HepG2 (cell line): ENCODE measurements around the gene LZTR1. TPM values are rescaled to one million over a fixed set of nuclear protein-coding genes. Genes with fewer than 3 reads are reported as not detected.

Experiments
- ATAC-seq: fragments of 200-7000 bp; cut with Tn5 transposase; 3 replicates; pipeline ENCODE4 v1.9.1; 2020; ENCODE audit warnings: mild to moderate bottlenecking, moderate library complexity
- BruUV-seq: library from RNA; stranded (reverse); fragments of 400-500 nt; replicated peaks from 2 replicates; lab custom pipeline; 2021; lab: Mats Ljungman, UMichigan
- CTCF ChIA-PET: fragments of 300-600 bp; formaldehyde crosslinking; extraction: SDS; loops from one replicate; lab custom pipeline; 2021; ENCODE audit warnings: low total read pairs, inconsistent platforms, low intra/inter-chr PET ratio; lab: Yijun Ruan, JAX
- POLR2A ChIA-PET: fragments of 350-600 bp; sonication (Branson Sonifier 250); formaldehyde crosslinking; loops from one replicate; lab custom pipeline; 2020; ENCODE audit warnings: antibody characterized with exemption, inconsistent platforms; lab: Yijun Ruan, JAX
- DNase-seq: peaks from one replicate; pipeline ENCODE4 v3.0.0-alpha.2; 2015; ENCODE audit warnings: low spot score
- FAIRE-seq: peaks from 3 replicates; lab custom pipeline; 2011; peaks lifted over from hg19 to GRCh38; lab: Jason Lieb, UNC
- H2AFZ ChIP-seq: one replicate; pipeline ENCODE4 v1.6.1; 2011; ENCODE audit warnings: low read length, inconsistent platforms
- H3K27ac ChIP-seq: fragments of 300-600 bp; 3 replicates; pipeline ENCODE4 v1.8.0; 2011; ENCODE audit warnings: mixed run types, mild to moderate bottlenecking, mixed read lengths, low read length, inconsistent platforms; ENCODE audit not compliant: insufficient read depth; ENCODE audit errors: extremely low read length
- H3K27me3 ChIP-seq, 2 experiments: fragments of 200-600 bp in 1 of 2; 2 replicates in 1 of 2; 3 replicates in 1 of 2; pipeline versions ENCODE4 v1.6.0 to v1.8.0; 2011; ENCODE audit warnings: low read length in 2 of 2, mild to moderate bottlenecking in 2 of 2, moderate library complexity in 2 of 2, inconsistent platforms in 1 of 2; ENCODE audit not compliant: insufficient read depth in 2 of 2, control insufficient read depth in 1 of 2
- H3K36me3 ChIP-seq, 2 experiments: fragments of 200-600 bp in 1 of 2; replicated peaks in 1 of 2; 2 replicates in 1 of 2; 3 replicates in 1 of 2; pipeline versions ENCODE4 v1.5.1 to v1.8.0; 2011; ENCODE audit warnings: low read length in 2 of 2, inconsistent platforms in 1 of 2; ENCODE audit not compliant: insufficient read depth in 2 of 2, control insufficient read depth in 1 of 2
- H3K4me1 ChIP-seq: 2 replicates; pipeline ENCODE4 v1.5.1; 2012; ENCODE audit warnings: low read length, inconsistent platforms; ENCODE audit not compliant: insufficient read depth
- H3K4me2 ChIP-seq: 2 replicates; pipeline ENCODE4 v1.6.0; 2011; ENCODE audit warnings: low read depth, low read length, inconsistent platforms
- H3K4me3 ChIP-seq, 3 experiments: fragments of 200-600 bp in 1 of 3; sonication (generic), shearing (Covaris generic) in 1 of 3; replicated peaks in 1 of 3; 2 replicates each; pipeline ENCODE4 v1.5.1; 2011 to 2016; ENCODE audit warnings: low read length in 3 of 3, inconsistent platforms in 2 of 3, low read depth in 2 of 3, mild to moderate bottlenecking in 2 of 3, control low read depth in 1 of 3, mixed read lengths in 1 of 3; ENCODE audit not compliant: insufficient read depth in 1 of 3
- H3K79me2 ChIP-seq: one replicate; pipeline ENCODE4 v1.6.1; 2011; ENCODE audit warnings: low read length, inconsistent platforms; ENCODE audit not compliant: insufficient read depth
- H3K9ac ChIP-seq: 2 replicates; pipeline ENCODE4 v1.6.0; 2011; ENCODE audit warnings: mild to moderate bottlenecking, low read depth, low read length, inconsistent platforms; ENCODE audit not compliant: insufficient read depth
- H3K9me3 ChIP-seq: 2 replicates; pipeline ENCODE4 v1.5.1; 2012; ENCODE audit warnings: mild to moderate bottlenecking, low read length
- H4K20me1 ChIP-seq: 2 replicates; pipeline ENCODE4 v1.6.0; 2011; ENCODE audit warnings: inconsistent platforms, mild to moderate bottlenecking, low read length, moderate library complexity; ENCODE audit not compliant: insufficient read depth
- DNMT3B ChIP-seq: conservative IDR thresholded peaks from 2 replicates; pipeline ENCODE4 v1.6.1; 2016; ENCODE audit warnings: missing biosample characterization, control low read depth
- FOXO4 ChIP-seq: sonication (generic); formaldehyde crosslinking; conservative IDR thresholded peaks from 2 replicates; pipeline ENCODE4 v1.8.1; 2023; ENCODE audit warnings: missing genetic modification reagents
- HCFC1 ChIP-seq: fragments of 150-350 bp; IDR thresholded peaks from 2 replicates; pipeline ENCODE4 v1.6.1; 2014; ENCODE audit warnings: low read depth, low read length
- MTF2 ChIP-seq: sonication (generic); formaldehyde crosslinking; IDR thresholded peaks from 2 replicates; pipeline ENCODE4 v1.5.0; 2020; ENCODE audit warnings: missing genetic modification reagents, borderline replicate concordance
- SMC3 ChIP-seq: IDR thresholded peaks from 2 replicates; pipeline ENCODE4 v1.6.1; 2011; ENCODE audit warnings: low read length, improper control_type of control experiment
- SP5 ChIP-seq: IDR thresholded peaks from 2 replicates; pipeline ENCODE4 v1.6.1; 2016; ENCODE audit warnings: low read depth, borderline replicate concordance
- TAF1 ChIP-seq: sonication (generic); formaldehyde crosslinking; IDR thresholded peaks from 2 replicates; pipeline ENCODE4 v1.4.0; 2020; ENCODE audit warnings: missing genetic modification reagents
- THAP8 ChIP-seq: sonication (generic); formaldehyde crosslinking; IDR thresholded peaks from 2 replicates; pipeline ENCODE4 v1.5.1; 2020; ENCODE audit warnings: missing genetic modification reagents, mild to moderate bottlenecking, borderline replicate concordance
- ZIK1 ChIP-seq: sonication (generic); formaldehyde crosslinking; IDR thresholded peaks from 2 replicates; pipeline ENCODE4 v1.5.0; 2020; ENCODE audit warnings: mild to moderate bottlenecking, low read depth, missing genetic modification reagents, borderline replicate concordance
- ZSCAN30 ChIP-seq: sonication (generic); formaldehyde crosslinking; IDR thresholded peaks from 2 replicates; pipeline ENCODE4 v1.5.0; 2020; ENCODE audit warnings: mild to moderate bottlenecking, missing genetic modification reagents
- WGBS: methylation state at CpG from one replicate; pipeline ENCODE4 v1.1.6; 2017; ENCODE audit warnings: low lambda C conversion rate; 5-methylcytosine and 5-hydroxymethylcytosine counted together
- in situ Hi-C: cut with HindIII; loops from 2 replicates; pipeline ENCODE4 v1.10.0; 2017; ENCODE audit warnings: low pct_unique_long_range_greater_than_20kb; ENCODE audit not compliant: extremely low pct_ligation_motif_present
- intact Hi-C: fragments of 100-400 bp; cut with micrococcal nuclease; formaldehyde crosslinking; loops from one replicate; pipeline ENCODE4 v1.10.0; 2022; ENCODE audit not compliant: unreplicated experiment
- polyA plus RNA-seq, 8 experiments: library from polyadenylated mRNA; depleted of rRNA in 3 of 8; stranded (reverse) in 7 of 8; unstranded in 1 of 8; fragments of >200 nt; fragmentation: Illumina TruSeq in 4 of 8; extraction: Trizol in 4 of 8; gene quantifications; 2 replicates each; pipeline versions ENCODE4 v1.2.1 to v1.2.3, GENCODE V29; 2011 to 2016; ENCODE audit warnings: low read depth in 4 of 8, missing spikeins in 1 of 8, mixed read lengths in 1 of 8; ENCODE audit not compliant: insufficient read depth in 1 of 8
- total RNA-seq, 5 experiments: library from RNA; depleted of rRNA; stranded (reverse); fragments of >200 nt; fragmentation: Illumina TruSeq; extraction: Trizol; gene quantifications; 2 replicates each; pipeline ENCODE4 v1.2.3, GENCODE V29; 2016; ENCODE audit warnings: low read depth in 1 of 5
- TF ChIP-seq, protein P1 (sequence below): sonication (generic); formaldehyde crosslinking; IDR thresholded peaks from 2 replicates; pipeline ENCODE4 v1.4.0; 2020; ENCODE audit warnings: missing genetic modification reagents, borderline replicate concordance
- TF ChIP-seq, protein P2 (sequence below): sonication (generic); formaldehyde crosslinking; IDR thresholded peaks from 2 replicates; pipeline ENCODE4 v1.4.0; 2020; ENCODE audit warnings: missing genetic modification reagents

The LZTR1 gene
- total and polyA plus RNA-seq, 2 of the 13 experiments (the other 11 are each of a cell fraction or from before 2014, with no cell fraction given), result 21.8 to 22.4 TPM

GRCh38 chr22:21013657-21014201, 31.6 kb downstream of the LZTR1 start:
- Histone ChIP-seq H3K9me3 (no peaks in the 10 kb centered on the region), H3K36me3 (no peaks in the 10 kb centered on the region), H3K27ac (no peak overlapping the region), H3K4me3 (peak overlapping the region in 1 of 3 experiments; percentile 67; a peak in 1 of 6 replicates), H3K27me3 (peaks cover 0 to 9% of the 10 kb centered on the region in 2 experiments; a peak in 1 of 5 replicates), H4K20me1 (no peaks in the 10 kb centered on the region), H2AFZ (no peak overlapping the region), H3K4me1 (peaks cover 46% of the 10 kb centered on the region), H3K79me2 (no peaks in the 10 kb centered on the region), H3K4me2 (no peak overlapping the region), H3K9ac (no peak overlapping the region)
- 65% methylated on average over 19 of the region's 24 CpGs for WGBS
- intact Hi-C loops, result no loop called here
- ChIA-PET CTCF (no interaction called here), POLR2A (interaction anchor here (1.3 to 1.7 kb wide), 2 partner anchors 11 to 63 kb away, joined by 5 to 9 read pairs; partner anchors contain the start of gene THAP7)
- DNase-seq (no peak), ATAC-seq (no peak), FAIRE-seq (no peak)
- BruUV-seq, result no TSS peak
- in situ Hi-C loops, result no loop called here
- TF ChIP-seq THAP8 (CRISPR knock-in tag) (no peak), ZIK1 (CRISPR knock-in tag) (no peak), MTF2 (CRISPR knock-in tag) (no peak), TAF1 (CRISPR knock-in tag) (no peak), ZSCAN30 (no peak), DNMT3B (CRISPR knock-in tag) (no peak), HCFC1 (no peak), FOXO4 (CRISPR knock-in tag) (no peak), SP5 (CRISPR knock-in tag) (no peak), SMC3 (no peak)
- TF ChIP-seq, protein P1, sequence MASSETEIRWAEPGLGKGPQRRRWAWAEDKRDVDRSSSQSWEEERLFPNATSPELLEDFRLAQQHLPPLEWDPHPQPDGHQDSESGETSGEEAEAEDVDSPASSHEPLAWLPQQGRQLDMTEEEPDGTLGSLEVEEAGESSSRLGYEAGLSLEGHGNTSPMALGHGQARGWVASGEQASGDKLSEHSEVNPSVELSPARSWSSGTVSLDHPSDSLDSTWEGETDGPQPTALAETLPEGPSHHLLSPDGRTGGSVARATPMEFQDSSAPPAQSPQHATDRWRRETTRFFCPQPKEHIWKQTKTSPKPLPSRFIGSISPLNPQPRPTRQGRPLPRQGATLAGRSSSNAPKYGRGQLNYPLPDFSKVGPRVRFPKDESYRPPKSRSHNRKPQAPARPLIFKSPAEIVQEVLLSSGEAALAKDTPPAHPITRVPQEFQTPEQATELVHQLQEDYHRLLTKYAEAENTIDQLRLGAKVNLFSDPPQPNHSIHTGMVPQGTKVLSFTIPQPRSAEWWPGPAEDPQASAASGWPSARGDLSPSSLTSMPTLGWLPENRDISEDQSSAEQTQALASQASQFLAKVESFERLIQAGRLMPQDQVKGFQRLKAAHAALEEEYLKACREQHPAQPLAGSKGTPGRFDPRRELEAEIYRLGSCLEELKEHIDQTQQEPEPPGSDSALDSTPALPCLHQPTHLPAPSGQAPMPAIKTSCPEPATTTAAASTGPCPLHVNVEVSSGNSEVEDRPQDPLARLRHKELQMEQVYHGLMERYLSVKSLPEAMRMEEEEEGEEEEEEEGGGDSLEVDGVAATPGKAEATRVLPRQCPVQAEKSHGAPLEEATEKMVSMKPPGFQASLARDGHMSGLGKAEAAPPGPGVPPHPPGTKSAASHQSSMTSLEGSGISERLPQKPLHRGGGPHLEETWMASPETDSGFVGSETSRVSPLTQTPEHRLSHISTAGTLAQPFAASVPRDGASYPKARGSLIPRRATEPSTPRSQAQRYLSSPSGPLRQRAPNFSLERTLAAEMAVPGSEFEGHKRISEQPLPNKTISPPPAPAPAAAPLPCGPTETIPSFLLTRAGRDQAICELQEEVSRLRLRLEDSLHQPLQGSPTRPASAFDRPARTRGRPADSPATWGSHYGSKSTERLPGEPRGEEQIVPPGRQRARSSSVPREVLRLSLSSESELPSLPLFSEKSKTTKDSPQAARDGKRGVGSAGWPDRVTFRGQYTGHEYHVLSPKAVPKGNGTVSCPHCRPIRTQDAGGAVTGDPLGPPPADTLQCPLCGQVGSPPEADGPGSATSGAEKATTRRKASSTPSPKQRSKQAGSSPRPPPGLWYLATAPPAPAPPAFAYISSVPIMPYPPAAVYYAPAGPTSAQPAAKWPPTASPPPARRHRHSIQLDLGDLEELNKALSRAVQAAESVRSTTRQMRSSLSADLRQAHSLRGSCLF, result no peak
- TF ChIP-seq, protein P2, sequence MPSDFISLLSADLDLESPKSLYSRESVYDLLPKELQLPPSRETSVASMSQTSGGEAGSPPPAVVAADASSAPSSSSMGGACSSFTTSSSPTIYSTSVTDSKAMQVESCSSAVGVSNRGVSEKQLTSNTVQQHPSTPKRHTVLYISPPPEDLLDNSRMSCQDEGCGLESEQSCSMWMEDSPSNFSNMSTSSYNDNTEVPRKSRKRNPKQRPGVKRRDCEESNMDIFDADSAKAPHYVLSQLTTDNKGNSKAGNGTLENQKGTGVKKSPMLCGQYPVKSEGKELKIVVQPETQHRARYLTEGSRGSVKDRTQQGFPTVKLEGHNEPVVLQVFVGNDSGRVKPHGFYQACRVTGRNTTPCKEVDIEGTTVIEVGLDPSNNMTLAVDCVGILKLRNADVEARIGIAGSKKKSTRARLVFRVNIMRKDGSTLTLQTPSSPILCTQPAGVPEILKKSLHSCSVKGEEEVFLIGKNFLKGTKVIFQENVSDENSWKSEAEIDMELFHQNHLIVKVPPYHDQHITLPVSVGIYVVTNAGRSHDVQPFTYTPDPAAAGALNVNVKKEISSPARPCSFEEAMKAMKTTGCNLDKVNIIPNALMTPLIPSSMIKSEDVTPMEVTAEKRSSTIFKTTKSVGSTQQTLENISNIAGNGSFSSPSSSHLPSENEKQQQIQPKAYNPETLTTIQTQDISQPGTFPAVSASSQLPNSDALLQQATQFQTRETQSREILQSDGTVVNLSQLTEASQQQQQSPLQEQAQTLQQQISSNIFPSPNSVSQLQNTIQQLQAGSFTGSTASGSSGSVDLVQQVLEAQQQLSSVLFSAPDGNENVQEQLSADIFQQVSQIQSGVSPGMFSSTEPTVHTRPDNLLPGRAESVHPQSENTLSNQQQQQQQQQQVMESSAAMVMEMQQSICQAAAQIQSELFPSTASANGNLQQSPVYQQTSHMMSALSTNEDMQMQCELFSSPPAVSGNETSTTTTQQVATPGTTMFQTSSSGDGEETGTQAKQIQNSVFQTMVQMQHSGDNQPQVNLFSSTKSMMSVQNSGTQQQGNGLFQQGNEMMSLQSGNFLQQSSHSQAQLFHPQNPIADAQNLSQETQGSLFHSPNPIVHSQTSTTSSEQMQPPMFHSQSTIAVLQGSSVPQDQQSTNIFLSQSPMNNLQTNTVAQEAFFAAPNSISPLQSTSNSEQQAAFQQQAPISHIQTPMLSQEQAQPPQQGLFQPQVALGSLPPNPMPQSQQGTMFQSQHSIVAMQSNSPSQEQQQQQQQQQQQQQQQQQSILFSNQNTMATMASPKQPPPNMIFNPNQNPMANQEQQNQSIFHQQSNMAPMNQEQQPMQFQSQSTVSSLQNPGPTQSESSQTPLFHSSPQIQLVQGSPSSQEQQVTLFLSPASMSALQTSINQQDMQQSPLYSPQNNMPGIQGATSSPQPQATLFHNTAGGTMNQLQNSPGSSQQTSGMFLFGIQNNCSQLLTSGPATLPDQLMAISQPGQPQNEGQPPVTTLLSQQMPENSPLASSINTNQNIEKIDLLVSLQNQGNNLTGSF (CRISPR knock-in tag), result no peak
